NCI-H1092 (cell line): ENCODE results near the gene ERCC2.

Experiments used
- DNase-seq: peaks from one replicate; lab custom pipeline; 2025; lab: John Stamatoyannopoulos, UW

Gene ERCC2

GRCh38 chr19:45303269-45304060 lies 66.9 kb downstream of the ERCC2 start:
- DNase-seq: no peak

- DNase-seq: no peak
Measured at GRCh38 chr19:45302416-45302815, 68.0 kb downstream of the ERCC2 start.
